Measurements from ENCODE around the gene IL6ST.
A peak's percentile ranks its signal among the peaks of the same experiment; 100 is the strongest.

The IL6ST gene

DNA sequence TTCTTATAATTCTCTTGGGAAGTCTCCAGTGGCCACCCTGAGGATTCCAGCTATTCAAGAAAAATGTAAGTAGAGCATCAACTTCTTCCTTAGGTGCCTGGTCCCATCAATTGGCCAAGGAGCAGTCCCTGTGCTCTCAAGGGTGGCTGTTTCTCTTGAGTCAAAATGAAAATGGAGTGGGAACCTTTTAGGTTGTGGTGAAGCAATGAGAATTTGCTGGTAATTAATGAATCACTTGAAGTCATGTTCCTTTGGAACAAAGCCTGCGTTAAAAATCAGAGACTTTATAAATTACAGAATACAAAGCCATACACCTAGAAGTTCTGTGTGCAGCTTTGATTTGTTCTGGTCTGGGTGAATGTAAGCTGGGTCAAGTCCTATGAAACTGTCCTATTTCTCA lies 94.7 kb downstream of the IL6ST start:
- Mint-ChIP-seq H3K27ac (no peak overlapping the region), H3K4me3 (no peak overlapping the region)
- DNase-seq (ENCODE audit: low spot score): no peak

DNA sequence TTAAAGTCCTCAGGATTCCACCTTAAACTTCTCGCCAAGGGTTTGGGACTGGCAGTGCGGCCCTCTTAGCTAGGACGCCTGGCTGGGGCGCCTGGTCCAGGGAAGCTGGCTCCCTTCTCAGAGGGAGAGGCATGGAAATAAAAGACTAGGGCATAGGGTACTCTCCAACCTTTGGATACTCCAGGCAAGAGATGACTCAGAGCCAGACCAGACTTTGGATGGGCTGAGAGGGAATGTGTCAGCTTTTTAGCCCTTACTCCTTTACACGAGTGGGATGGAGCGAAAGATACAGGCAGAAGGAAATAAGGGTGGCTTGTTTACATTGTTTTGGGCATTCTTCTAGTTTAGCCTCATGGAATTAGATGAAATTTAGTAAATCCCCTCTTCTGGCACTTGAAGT lies 95.4 kb downstream of the IL6ST start:
- H3K4me1 Mint-ChIP-seq (ENCODE audit: low read depth): peaks cover 34% of the 10 kb centered on the region
- H3K9me3 Mint-ChIP-seq: no peaks in the 10 kb centered on the region
- no peak for DNase-seq (ENCODE audit: low spot score)
- no peak overlapping the region for H3K27ac Mint-ChIP-seq
- H3K27me3 Mint-ChIP-seq (ENCODE audit: low read depth): peaks cover 5% of the 10 kb centered on the region
- H3K4me3 Mint-ChIP-seq: no peak overlapping the region
- H3K36me3 Mint-ChIP-seq (ENCODE audit: low read depth): no peaks in the 10 kb centered on the region

More for the DNA sequence above, 94.7 kb downstream of the IL6ST start:
- no peaks in the 10 kb centered on the region for H3K9me3 Mint-ChIP-seq
- H3K27me3 Mint-ChIP-seq (ENCODE audit: low read depth): peaks cover 5% of the 10 kb centered on the region
- H3K36me3 Mint-ChIP-seq (ENCODE audit: low read depth): no peaks in the 10 kb centered on the region
- H3K4me1 Mint-ChIP-seq (ENCODE audit: low read depth): peaks cover 36% of the 10 kb centered on the region

DNA sequence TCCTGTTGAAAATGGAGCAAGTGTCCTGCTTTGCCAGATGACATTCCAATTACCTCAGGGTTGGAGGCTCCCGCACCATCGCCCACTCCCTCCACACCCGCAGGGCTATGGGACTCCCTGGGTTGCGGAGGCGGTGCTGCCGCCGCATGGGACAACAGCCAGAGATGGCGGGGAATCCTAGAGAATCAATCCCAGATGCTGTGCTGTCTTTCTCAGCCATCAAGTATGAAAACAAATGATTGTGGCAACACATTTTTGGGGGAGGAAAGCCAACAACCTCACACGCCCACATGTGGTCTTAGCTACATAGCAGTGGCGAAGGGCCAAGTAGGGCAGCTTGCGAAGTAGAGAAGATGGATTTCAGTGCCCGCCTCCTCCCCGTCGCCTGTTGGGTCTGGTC lies 96.9 kb downstream of the IL6ST start:
- Mint-ChIP-seq H3K4me1 (ENCODE audit: low read depth) (peaks cover 27% of the 10 kb centered on the region), H3K36me3 (ENCODE audit: low read depth) (no peaks in the 10 kb centered on the region), H3K4me3 (no peak overlapping the region), H3K27ac (no peak overlapping the region), H3K27me3 (ENCODE audit: low read depth) (peaks cover 5% of the 10 kb centered on the region), H3K9me3 (no peaks in the 10 kb centered on the region)
- DNase-seq (ENCODE audit: low spot score): peak; percentile 25

DNA sequence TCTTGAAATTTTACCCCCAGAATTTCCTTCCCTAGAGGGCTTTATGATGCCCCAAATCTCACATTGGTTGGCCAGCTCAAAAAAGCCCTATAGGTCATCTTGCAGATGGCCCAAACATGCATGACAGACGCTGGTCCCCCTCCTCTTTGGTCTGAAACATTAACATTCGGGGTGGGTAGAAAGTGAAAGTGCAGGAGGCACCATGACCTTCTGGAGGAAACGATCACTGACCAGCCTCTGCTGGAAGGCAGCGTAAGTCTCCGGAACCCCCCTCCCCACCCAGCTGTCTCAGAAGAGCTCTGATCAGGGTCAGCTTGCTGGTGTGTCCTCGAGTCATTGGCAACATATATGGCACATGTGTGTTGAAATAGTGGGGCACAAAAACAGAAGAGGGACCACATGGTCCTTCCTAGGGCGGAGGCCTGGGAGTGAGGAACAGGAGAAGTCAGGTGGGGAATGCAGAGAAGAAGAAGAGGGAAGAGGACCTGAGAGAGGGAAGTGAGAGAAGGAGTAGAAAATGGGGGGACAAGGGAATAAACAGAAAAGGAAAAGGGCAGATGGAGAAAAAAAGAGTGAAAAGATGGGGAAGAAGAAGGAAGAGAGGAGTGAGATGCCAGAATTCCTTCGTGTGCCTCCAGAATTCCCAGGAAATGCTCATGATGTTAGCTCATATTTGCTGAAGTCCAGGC lies 97.4 kb downstream of the IL6ST start:
- no peak for DNase-seq (ENCODE audit: low spot score)
- no peaks in the 10 kb centered on the region for H3K36me3 Mint-ChIP-seq (ENCODE audit: low read depth)
- H3K27me3 Mint-ChIP-seq (ENCODE audit: low read depth): peaks cover 5% of the 10 kb centered on the region
- no peak overlapping the region for H3K4me3 Mint-ChIP-seq
- peaks cover 24% of the 10 kb centered on the region for H3K4me1 Mint-ChIP-seq (ENCODE audit: low read depth)
- H3K27ac Mint-ChIP-seq: no peak overlapping the region
- no peaks in the 10 kb centered on the region for H3K9me3 Mint-ChIP-seq

DNA sequence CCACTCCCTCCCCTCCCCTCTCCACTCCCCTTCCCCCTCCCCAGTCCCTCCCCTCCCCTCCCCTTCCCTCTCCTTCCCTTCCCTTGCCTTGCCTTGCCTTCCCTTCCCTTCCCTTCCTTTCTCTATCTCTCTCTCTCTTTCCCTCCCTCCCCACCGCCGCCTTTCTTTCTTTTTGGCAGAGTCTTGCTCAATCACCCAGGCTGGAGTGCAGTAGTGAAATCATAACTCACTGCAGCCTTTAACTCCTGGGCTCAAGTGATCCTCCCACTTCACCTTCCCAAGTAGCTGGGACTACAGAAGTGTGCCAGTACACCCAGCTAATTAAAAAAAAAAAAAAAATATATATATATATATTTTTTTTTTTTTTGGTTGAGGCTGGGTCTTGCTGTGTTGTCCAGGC lies 98.1 kb downstream of the IL6ST start:
- Mint-ChIP-seq H3K9me3 (no peaks in the 10 kb centered on the region), H3K4me1 (ENCODE audit: low read depth) (peaks cover 24% of the 10 kb centered on the region), H3K4me3 (no peak overlapping the region), H3K27me3 (ENCODE audit: low read depth) (peaks cover 5% of the 10 kb centered on the region), H3K36me3 (ENCODE audit: low read depth) (no peaks in the 10 kb centered on the region), H3K27ac (no peak overlapping the region)
- DNase-seq (ENCODE audit: low spot score): no peak

DNA sequence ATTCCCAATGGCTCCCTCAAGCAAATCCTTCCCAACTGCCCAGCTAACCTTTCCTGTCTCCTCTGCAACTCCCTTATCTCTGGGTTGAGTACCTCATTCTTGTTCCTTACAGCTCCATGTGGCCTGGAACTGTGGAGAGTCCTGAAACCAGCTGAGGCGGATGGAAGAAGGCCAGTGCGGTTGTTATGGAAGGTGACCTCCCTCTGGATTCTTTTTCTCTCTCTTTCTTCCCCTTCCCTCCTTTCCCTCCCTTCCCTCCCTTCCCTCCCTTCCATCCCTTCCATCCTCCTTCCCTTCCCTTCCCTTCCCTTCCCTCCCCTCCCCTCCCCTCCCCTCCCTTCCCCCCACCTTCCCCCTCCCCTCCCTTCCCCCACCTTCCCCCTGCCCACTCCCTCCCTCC lies 98.5 kb downstream of the IL6ST start:
- DNase-seq (ENCODE audit: low spot score): no peak
- Mint-ChIP-seq H3K27ac (no peak overlapping the region), H3K27me3 (ENCODE audit: low read depth) (peaks cover 5% of the 10 kb centered on the region), H3K4me3 (no peak overlapping the region), H3K4me1 (ENCODE audit: low read depth) (peaks cover 24% of the 10 kb centered on the region), H3K36me3 (ENCODE audit: low read depth) (no peaks in the 10 kb centered on the region), H3K9me3 (no peaks in the 10 kb centered on the region)

DNA sequence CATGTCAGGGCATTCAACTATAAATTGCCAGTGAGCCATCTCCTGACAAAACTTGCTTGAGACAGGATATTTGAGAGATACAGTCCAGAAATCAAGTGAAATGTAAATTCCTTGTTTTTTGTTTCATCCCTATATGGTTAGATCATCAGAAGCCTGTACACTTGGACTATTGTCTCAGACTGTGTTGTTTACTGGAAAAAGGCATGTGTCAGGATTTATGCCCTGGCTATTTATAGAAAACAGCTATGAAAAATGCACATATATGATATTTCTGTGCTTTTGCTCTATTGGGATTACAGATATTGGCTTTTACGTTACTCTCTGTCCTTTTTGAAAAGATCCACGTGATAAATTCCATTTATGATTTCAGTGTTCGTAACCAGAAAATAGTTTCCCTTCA lies 99.4 kb downstream of the IL6ST start:
- no peaks in the 10 kb centered on the region for H3K9me3 Mint-ChIP-seq
- no peak for DNase-seq (ENCODE audit: low spot score)
- H3K27ac Mint-ChIP-seq: no peak overlapping the region
- peaks cover 5% of the 10 kb centered on the region for H3K27me3 Mint-ChIP-seq (ENCODE audit: low read depth)
- H3K4me1 Mint-ChIP-seq (ENCODE audit: low read depth): peaks cover 20% of the 10 kb centered on the region
- H3K4me3 Mint-ChIP-seq: no peak overlapping the region
- no peaks in the 10 kb centered on the region for H3K36me3 Mint-ChIP-seq (ENCODE audit: low read depth)

DNA sequence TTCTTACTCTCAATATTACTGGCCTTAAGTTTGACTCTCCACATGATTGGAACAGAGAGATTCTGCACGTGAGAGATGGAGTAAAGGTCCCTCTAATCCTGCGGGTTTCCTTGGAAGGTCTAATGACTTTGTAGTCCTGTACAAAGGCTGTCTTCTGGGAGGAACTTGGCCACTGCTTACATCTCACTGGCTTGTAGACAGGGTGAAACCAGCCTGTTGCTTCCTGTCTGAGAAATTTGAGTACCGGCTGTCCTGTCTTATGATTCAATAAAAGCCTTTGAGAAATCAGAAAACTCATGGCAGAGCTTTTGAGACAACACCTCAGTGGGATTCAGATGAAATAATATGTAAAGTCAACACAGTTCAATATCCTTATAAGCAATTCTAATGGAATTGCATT lies 100.6 kb downstream of the IL6ST start:
- H3K27ac Mint-ChIP-seq: no peak overlapping the region
- H3K9me3 Mint-ChIP-seq: no peaks in the 10 kb centered on the region
- H3K27me3 Mint-ChIP-seq (ENCODE audit: low read depth): peaks cover 5% of the 10 kb centered on the region
- DNase-seq (ENCODE audit: low spot score): no peak
- H3K4me3 Mint-ChIP-seq: no peak overlapping the region
- no peaks in the 10 kb centered on the region for H3K36me3 Mint-ChIP-seq (ENCODE audit: low read depth)
- H3K4me1 Mint-ChIP-seq (ENCODE audit: low read depth): peaks cover 13% of the 10 kb centered on the region

DNA sequence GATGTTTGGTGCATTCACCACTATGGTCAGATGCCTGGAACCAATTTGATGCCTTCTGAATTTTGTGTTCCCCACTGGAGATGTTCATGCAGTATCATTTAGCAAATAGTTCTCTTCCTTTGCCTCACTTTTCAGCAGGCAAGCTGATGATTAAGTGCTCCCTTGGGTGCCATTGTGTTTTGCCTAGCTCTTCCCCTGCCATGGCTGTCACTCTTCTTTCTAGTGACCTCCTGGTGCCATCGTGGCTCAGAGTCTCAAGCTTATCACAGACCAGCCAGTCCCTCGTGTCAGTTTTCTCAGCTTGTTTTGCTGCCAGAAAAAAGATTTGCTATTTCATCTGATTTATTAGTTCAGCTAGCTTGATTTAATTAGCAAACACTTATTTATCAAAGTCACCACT lies 102.3 kb downstream of the IL6ST start:
- no peaks in the 10 kb centered on the region for H3K9me3 Mint-ChIP-seq
- H3K27ac Mint-ChIP-seq: no peak overlapping the region
- H3K27me3 Mint-ChIP-seq (ENCODE audit: low read depth): peaks cover 4% of the 10 kb centered on the region
- no peak for DNase-seq (ENCODE audit: low spot score)
- H3K36me3 Mint-ChIP-seq (ENCODE audit: low read depth): no peaks in the 10 kb centered on the region
- no peak overlapping the region for H3K4me3 Mint-ChIP-seq
- peaks cover 15% of the 10 kb centered on the region for H3K4me1 Mint-ChIP-seq (ENCODE audit: low read depth)

DNA sequence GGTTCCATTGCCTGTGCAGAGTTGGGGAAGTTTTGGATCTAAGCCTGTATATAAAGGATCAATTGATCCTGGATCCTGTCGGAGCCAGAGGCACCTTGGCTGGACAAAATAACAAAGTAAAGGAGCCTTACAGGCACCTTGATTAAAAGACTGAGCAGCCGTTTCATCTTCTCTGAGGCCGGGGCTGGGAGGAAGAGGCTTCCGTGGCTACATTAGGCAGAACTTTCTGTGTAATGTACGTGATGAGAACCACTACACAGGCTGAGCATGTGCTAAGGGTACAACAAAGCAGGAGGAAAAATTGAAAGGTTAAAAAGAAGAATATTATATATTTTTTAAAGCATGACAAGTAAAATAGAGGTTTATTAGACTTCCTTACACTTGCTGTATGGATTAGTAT lies 106.6 kb downstream of the IL6ST start:
- Mint-ChIP-seq H3K4me3 (no peak overlapping the region), H3K4me1 (ENCODE audit: low read depth) (peaks cover 3% of the 10 kb centered on the region), H3K27ac (peak overlapping the region; percentile 1), H3K27me3 (ENCODE audit: low read depth) (no peaks in the 10 kb centered on the region), H3K36me3 (ENCODE audit: low read depth) (no peaks in the 10 kb centered on the region), H3K9me3 (no peaks in the 10 kb centered on the region)
- DNase-seq (ENCODE audit: low spot score): no peak

DNA sequence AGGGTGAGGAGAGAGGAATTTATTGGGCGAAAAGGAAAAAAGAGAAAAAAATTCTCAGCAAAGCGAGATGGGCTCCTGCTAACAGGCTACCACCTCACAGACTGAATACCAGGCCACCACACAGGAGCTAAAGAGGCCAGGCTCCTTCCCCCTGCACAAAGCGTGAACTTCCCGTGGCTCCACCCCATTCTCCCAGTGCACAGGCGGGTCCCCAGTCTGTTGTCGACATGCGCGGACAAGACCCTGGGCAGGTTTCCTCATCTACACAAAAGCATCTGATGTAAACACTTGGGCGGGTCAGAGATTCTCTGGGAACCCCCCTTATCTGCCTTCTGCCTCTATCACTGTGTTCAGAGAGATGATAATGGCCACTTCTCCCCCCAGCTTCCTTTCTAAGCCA lies 109.4 kb downstream of the IL6ST start:
- no peak overlapping the region for H3K4me3 Mint-ChIP-seq

More for the DNA sequence above, 109.4 kb downstream of the IL6ST start:
- Mint-ChIP-seq H3K4me1 (ENCODE audit: low read depth) (peaks cover 3% of the 10 kb centered on the region), H3K27me3 (ENCODE audit: low read depth) (no peaks in the 10 kb centered on the region), H3K36me3 (ENCODE audit: low read depth) (no peaks in the 10 kb centered on the region), H3K27ac (no peak overlapping the region), H3K9me3 (no peaks in the 10 kb centered on the region)
- no peak for DNase-seq (ENCODE audit: low spot score)

Data from T-helper 2 cell treated with Interferon-gamma antibody and Interleukin-4, amounts not matched to agents 5 μg/mL and 100 μg/mL, for 36 hours (primary cell).